ENCODE measurements around the gene TBC1D2B.

Gene TBC1D2B

DNA sequence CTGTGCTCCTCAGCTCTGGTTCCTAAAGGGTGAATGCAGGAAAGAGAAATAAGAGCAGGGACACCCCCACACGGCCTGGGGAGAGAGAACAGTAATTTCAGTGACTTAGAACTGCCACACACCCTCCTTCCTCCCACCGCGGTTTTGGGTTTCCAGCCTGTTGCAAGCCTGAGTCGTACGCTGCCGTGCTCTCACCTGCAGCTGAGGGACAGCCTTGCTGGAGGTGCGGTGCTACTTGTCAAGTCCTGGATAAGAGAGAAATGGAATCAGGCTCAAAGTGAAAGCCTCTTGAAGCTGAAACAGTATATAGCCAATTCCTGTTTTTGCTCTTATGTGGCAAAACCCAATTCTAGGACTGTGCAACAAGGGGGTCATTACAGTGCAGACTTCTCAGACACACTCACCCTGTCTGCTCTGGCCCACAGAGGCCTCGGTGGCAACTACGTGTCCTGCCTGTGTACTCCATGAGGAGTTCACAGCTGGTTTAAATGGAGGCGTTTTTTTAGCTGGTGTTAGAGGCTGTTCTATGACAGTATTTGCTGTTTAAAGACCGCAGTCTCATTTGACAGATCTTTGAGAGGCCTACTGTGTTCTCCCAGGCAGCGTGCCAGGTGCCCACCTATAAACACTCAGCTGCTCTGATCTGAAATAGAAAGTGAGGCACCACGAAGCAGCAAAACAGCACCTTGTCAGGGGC lies 42.9 kb downstream of the TBC1D2B start:
- no peak for DNase-seq (ENCODE audit: low spot score)

GRCh38 chr15:78033864-78034263 lies 43.6 kb downstream of the TBC1D2B start:
- no peak for DNase-seq (ENCODE audit: low spot score)

- no peak for DNase-seq (ENCODE audit: low spot score)
Measured at GRCh38 chr15:78032671-78033070, 44.8 kb downstream of the TBC1D2B start.

GRCh38 chr15:78024883-78025282 lies 52.6 kb downstream of the TBC1D2B start:
- DNase-seq (ENCODE audit: low spot score), result no peak

DNA sequence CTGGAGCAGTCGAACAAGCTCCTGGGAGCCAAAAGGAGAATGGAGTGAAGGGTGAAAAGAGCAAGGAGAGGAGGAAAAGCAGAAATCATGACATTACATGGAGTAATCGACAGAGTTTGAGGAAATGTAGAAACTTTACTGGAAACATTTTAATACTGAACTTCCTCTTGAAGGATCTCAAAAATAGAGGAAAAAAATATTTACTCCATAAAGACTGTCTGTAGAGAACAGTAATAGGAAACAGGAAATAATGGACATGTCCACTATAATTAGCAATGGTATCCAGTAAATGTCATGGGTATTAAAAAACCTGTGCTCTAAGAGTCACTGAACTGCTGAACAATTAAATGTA lies 53.0 kb downstream of the TBC1D2B start:
- no peak for DNase-seq (ENCODE audit: low spot score)

DNA sequence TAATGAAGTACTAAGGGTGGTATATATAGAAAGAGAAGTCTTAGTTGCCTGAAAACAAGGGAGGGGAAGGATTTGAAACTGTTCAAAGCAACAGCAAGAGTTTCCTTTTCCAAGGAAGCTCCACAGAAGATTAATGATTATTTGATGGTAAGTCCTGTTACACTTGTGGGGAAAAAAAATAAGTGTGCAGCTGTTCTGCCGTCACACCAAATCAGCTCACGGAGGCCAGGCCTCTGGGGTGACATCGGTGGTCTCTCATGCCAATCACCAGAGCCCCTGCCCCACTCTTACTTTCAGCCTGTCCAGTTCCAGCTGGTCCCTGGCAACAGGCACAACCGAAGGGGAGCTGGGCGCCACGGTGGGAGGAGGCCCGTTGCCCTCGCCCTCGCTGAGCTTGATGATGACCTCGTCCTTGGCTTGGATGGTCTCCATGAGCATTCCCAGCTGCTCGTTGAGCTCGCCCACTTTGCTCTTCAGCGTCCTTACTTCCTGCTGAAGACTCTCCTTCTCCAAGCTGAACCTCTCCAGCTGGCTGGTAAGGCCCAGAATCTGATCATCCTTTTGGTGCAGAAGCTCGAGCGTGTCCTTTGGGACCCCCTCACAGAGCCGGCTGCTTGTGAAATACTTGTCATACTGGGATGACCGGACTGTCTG lies 53.5 kb downstream of the TBC1D2B start:
- DNase-seq (ENCODE audit: low spot score), result no peak

DNA sequence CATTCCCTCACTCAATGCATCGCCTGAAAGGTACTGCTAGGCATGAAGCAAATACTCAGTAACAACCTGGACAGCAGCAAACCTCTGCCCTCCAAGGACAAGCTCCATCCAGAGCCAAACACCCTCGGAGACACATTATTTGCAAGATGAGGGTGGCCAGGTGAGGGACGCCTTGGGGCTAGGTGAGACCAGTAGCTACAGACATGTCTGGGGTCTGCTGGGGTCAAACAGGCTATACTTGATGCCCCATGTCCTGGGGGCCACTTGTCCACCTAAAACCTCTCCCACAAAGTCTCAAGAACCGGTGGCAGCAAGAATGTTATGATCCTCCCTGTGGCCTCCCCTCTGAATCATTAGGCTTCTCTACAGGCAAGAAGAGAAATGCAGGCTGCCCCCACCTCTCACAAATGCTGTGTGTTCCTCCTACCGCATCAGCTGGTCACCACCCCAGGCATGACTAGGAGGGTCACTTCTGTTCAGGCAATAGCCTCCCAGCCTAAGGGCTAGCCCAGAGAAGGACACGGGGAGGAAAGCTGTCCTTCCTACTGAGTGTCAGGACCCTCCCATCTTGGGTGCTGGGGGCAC lies 54.3 kb downstream of the TBC1D2B start:
- no peak for DNase-seq (ENCODE audit: low spot score)

GRCh38 chr15:78021761-78022160 lies 55.8 kb downstream of the TBC1D2B start:
- no peak for DNase-seq (ENCODE audit: low spot score)

- DNase-seq (ENCODE audit: low spot score), result no peak
Measured at GRCh38 chr15:78020007-78020406, 57.5 kb downstream of the TBC1D2B start.

DNA sequence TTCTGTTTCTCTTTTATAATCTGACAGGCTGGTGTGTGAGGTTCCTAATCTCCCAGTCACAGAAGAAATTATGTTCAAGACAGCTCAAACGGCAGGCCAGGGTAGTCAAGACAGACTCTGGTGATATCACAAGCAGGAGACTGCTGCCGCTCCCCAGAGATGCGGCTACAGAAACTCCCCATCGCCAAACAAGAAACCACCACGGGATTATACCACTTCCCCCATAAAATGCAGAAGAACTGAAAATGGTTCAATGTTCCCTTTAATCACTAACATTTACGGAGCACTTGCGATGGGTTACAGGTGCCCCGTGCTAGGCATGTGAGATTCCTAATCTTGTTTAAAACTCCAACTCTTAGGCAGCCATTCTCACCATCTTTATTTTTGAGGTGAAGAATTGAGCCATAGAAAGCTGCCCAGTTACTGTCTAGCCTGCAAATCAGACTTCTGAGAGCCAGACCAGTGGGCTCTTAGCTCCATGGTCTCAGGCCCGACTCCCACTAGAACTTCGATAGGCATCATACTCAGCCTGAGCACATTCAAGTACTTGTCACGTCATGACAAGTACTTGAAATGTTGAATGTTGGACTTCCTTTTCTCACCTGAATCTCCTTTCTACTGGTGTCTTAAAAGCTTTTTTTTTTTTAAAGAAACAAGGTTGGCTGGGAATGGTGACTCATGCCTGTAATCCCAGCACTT lies 58.4 kb downstream of the TBC1D2B start:
- DNase-seq (ENCODE audit: low spot score), result no peak

DNA sequence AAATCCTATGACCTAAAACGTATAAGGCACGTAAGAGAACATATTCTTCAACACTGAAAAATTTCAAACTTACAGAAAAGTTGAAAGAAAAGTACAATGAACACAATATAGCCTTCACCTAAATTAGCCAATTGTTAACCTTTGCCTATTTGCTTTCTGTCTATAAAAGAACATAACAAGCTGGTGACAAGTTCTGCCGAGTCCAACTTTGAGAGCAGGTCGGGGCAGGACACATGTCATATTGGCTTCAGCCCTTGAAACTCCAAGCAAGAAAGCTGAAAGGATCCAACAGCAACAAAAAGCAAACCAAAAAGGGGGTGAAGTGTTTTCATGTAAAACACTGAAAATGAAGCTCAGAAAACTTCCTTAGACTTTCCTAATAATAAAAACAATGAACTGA lies 59.1 kb downstream of the TBC1D2B start:
- DNase-seq (ENCODE audit: low spot score), result no peak

DNA sequence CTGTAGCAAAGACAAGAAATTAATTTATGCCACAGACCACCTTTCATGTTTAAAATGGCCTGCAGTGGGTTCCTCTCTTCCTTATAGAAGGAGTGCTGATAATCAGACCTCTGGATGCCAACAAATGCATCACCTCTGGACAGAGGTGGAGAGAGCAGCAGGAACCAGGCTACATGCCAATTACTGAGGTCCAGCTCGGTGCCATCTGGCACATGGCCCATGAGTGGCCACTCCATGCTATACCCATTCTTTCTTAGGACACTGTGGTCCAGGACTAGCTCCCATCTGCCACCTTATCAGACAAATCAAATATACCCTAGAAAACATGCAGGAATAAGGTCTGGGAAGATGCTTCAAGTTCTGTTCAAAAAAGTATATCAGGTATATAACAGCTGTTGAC lies 60.7 kb downstream of the TBC1D2B start:
- no peak for DNase-seq (ENCODE audit: low spot score)

DNA sequence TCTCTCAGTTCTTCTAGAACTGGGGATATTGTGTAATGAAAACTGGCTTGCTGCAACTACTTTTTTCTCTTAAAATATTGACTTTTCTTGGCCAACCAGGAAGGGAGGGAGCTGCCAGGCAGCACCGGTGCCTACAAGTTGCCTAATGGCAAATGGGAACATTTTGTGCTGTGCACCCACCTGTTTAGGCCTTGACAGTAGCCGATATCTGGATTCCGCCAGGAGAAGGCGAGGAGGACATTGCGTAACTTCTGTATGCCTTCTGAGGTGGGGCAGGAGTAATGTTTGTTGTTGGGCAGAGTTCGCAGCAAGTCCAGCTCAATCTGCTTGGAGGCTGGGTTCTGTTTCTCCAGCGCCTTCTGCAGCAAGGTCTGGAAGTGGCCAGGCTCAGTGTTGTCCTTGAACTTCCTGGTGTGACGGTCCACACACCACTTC lies 64.9 kb downstream of the TBC1D2B start:
- no peak for DNase-seq (ENCODE audit: low spot score)

DNA sequence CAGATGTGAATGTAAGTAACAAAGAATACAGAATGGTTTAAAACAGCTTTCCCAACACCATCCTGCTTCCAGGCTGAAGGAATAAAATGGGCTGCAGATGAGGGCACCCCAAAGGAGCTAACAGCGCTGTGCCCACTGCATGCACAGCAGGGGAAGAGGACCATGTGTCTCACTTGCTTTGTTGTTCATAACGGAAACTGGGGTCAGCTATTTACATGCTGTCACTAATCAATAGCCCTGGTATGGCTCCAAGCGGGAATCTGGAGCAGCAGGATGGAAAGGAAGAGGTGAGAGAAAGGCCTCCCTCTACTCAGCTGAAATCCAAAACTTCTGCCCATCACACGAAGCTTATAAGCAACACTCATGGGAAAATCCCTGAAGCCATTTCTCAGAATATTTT lies 67.4 kb downstream of the TBC1D2B start:
- no peak for DNase-seq (ENCODE audit: low spot score)

DNA sequence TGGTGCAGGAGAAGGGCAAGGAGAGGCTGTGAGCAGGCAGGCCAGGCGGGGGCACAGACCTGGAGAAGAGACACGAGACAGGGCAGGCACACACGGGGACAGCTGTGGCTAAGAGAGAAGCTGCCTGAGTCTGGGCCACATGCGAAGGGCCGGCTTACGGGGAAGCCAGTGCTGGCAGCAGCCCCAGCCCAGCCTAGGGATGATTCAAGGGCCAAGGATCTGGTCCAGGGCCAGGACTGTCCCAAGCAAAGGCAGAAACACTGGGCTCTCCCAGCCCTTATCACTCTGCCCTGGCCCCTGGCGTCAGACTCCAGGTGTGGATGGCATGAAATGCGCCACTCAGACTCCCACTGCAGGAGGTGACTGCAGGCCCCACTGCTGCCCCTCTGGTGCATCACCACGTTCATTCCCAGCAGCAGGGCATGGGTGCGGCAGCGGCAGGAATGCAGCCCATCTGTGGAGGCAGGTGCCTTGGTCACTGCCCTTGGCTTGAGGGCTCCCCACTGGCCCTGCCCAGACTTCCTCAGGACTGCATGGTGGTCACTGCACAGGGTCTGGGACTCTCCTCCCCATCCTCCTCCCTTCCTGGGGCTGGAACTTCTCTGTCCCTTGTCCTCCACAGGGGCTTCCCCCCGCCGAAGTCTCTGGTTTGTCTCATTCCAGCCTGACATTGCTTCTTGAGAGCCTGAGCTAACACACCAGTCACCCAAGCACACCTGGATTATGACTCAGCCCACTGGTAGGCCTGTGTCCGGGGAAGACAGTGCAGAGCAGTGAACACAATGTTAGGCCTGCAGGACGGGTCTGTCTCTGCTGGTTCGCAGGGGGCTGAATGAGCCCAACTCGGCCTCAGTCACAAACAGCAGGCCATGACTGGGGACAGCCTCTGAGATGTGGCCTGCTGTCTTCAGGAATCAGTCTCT lies 69.3 kb downstream of the TBC1D2B start:
- no peak for DNase-seq (ENCODE audit: low spot score)

DNA sequence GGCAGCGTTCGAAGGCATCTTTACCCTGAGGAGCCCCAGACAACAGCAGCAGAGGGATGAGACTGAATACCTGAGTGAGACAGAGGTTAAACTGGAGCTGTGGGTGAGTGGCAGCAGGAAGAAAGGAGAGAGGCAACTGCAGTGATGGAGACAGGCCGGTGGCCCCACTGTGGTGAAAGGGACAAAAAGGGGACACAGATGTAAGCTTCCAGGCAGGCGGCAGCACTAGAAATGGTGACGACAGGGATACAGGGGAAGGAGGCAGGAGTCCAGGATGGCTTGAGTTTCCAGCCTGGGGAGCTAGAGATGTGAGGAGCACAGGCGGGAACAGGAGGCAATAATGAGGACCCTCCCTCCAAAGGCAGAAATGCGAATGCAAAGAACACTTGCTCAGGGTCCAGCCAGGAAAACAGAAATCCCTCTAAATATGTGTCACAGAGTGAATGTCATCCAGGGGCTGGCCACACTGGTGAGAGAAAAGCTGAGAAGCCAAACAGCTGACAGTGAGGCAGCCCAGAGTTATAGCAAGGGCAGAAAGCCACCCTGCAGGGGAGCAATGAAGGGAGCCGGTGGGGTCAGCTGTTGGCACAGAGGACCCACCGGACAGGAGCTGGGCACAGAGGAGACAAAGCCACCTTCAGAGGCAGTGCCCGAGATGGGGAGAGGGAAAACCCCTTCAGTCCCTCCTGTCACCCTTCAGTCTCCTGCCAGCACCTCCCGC lies 70.1 kb downstream of the TBC1D2B start:
- DNase-seq (ENCODE audit: low spot score), result no peak

- DNase-seq (ENCODE audit: low spot score), result no peak
Measured at GRCh38 chr15:78006567-78007205, 70.8 kb downstream of the TBC1D2B start.

DNA sequence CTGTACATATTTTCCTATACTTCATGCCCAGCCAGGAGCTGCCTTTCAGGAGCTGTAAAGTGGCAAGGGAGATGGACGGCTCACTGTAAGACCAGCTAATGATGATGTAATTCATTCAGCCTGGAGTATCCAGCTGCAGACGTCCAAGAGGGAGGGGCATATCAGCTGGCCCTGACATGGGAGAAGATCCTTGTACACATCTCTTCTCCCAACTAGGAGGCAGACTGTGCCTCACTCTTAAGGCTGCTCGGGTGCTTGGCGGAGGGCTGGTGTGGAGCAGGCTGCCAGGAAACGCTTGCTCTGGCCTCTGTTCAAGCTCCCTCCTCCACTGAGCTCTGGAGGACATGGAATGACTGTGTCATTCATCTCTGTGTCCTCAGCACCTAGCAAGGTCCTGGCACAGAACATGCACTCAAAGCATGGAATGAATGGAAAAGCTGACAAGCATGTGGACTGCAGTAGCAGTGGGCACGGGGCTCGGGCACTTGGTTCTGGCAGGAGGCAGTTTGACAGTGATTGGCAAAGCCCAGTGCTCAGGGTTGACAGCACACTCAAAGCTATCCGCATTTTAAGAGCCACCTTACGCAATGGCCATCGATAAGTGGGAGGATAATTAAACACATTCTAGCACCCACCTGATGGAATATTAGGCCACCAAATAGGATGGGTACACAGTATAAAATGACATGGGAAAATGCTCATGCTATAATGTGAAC lies 72.4 kb downstream of the TBC1D2B start:
- DNase-seq (ENCODE audit: low spot score), result no peak

- no peak for DNase-seq (ENCODE audit: low spot score)
Measured at GRCh38 chr15:78004222-78004727, 73.2 kb downstream of the TBC1D2B start.

GRCh38 chr15:78003539-78004008 lies 73.9 kb downstream of the TBC1D2B start:
- peak; percentile 32 for DNase-seq (ENCODE audit: low spot score)

Data from iPS-NIHi11 (cell line).